Stimulated activated CD4-positive, alpha-beta T cell treated with anti-CD3 and anti-CD28 coated beads, Interleukin-4, amount 100 ng/mL, for 1 hour (primary cell): ENCODE measurements around the gene RNASE8.

ENCODE experiments used
- DNase-seq: peaks from one replicate; pipeline ENCODE4 v3.0.0-alpha.2; 2020

Gene RNASE8

GRCh38 chr14:21054123-21054767 lies 3.4 kb upstream of the RNASE8 start:
- no peak for DNase-seq

- DNase-seq = no peak
These were observed 2.9 kb upstream of the RNASE8 start for GRCh38 chr14:21054768-21055145.

- DNase-seq = no peak
These were observed 2.0 kb upstream of the RNASE8 start for GRCh38 chr14:21055432-21056117.

GRCh38 chr14:21056520-21057163 lies 980 bp upstream of the RNASE8 start:
- DNase-seq = no peak

GRCh38 chr14:21058903-21059302 lies 1.3 kb downstream of the RNASE8 start:
- no peak for DNase-seq

- no peak for DNase-seq
These were observed 2.4 kb downstream of the RNASE8 start for GRCh38 chr14:21059842-21060613.

GRCh38 chr14:21060614-21061346 lies 3.2 kb downstream of the RNASE8 start:
- DNase-seq = no peak

- no peak for DNase-seq
These were observed 3.7 kb downstream of the RNASE8 start for GRCh38 chr14:21061347-21061668.

GRCh38 chr14:21063479-21063878 lies 5.9 kb downstream of the RNASE8 start:
- DNase-seq = no peak

GRCh38 chr14:21066882-21067502 lies 9.4 kb downstream of the RNASE8 start:
- no peak for DNase-seq

- DNase-seq = peak; percentile 30
These were observed 11.1 kb downstream of the RNASE8 start for GRCh38 chr14:21068521-21069387.

GRCh38 chr14:21069388-21070082 lies 11.9 kb downstream of the RNASE8 start:
- no peak for DNase-seq

- no peak for DNase-seq
These were observed 12.5 kb downstream of the RNASE8 start, which contains the start of gene ARHGEF40 for GRCh38 chr14:21070083-21070609. Gene ARHGEF40 (plus strand): TSS chr14:21070304. CDS start chr14:21070397, 93 bp downstream.

- no peak for DNase-seq
These were observed 13.1 kb downstream of the RNASE8 start for GRCh38 chr14:21070610-21071224.

GRCh38 chr14:21071225-21072030 lies 13.8 kb downstream of the RNASE8 start:
- DNase-seq = no peak

GRCh38 chr14:21072031-21072473 lies 14.4 kb downstream of the RNASE8 start:
- no peak for DNase-seq

GRCh38 chr14:21072781-21073339 lies 15.2 kb downstream of the RNASE8 start:
- no peak for DNase-seq

GRCh38 chr14:21073921-21074320 lies 16.3 kb downstream of the RNASE8 start:
- DNase-seq = no peak
